Ectodermal cell (in vitro differentiated cells): ENCODE results near the gene GSTA5.
"Not testable (repeated sequence)": the region's sequence is repeated elsewhere in the genome, so short reads cannot be mapped to it uniquely, and the experiment has no call there.

Source experiments
- H3K27ac ChIP-seq: 2 replicates; pipeline ENCODE4 v1.7.0; 2013; ENCODE audit warnings: mild to moderate bottlenecking, low read depth, low read length; ENCODE audit not compliant: insufficient read depth, poor library complexity, severe bottlenecking
- H3K27me3 ChIP-seq: 2 replicates; pipeline ENCODE4 v1.7.0; 2013; ENCODE audit warnings: mild to moderate bottlenecking, low read length; ENCODE audit not compliant: insufficient read depth, control insufficient read depth, poor library complexity, severe bottlenecking
- H3K36me3 ChIP-seq: one replicate; pipeline ENCODE4 v1.7.0; 2013; ENCODE audit warnings: low read length; ENCODE audit not compliant: control insufficient read depth, insufficient read depth
- H3K4me1 ChIP-seq: one replicate; pipeline ENCODE4 v1.7.0; 2013; ENCODE audit warnings: low read length; ENCODE audit not compliant: control insufficient read depth, insufficient read depth
- H3K4me3 ChIP-seq: 2 replicates; pipeline ENCODE4 v1.7.0; 2013; ENCODE audit warnings: low read depth, low read length, control low read depth; ENCODE audit not compliant: insufficient read depth
- H3K9me3 ChIP-seq: 2 replicates; pipeline ENCODE4 v1.7.0; 2013; ENCODE audit warnings: mild to moderate bottlenecking, low read length, moderate library complexity; ENCODE audit not compliant: control insufficient read depth
- WGBS, 2 experiments: methylation state at CpG; one replicate each; pipeline ENCODE4 v1.1.7; 2013; ENCODE audit warnings: missing lambda C conversion rate in 2 of 2; 5-methylcytosine and 5-hydroxymethylcytosine counted together

Gene GSTA5

GRCh38 chr6:52839124-52840055 is 1.2 kb downstream of the GSTA5 start:
- Histone ChIP-seq H3K27me3 (no peaks in the 10 kb centered on the region), H3K4me3 (no peak overlapping the region), H3K9me3 (no peaks in the 10 kb centered on the region), H3K27ac (no peak overlapping the region), H3K36me3 (no peaks in the 10 kb centered on the region), H3K4me1 (no peaks in the 10 kb centered on the region)
- WGBS, 2 experiments: 70 to 73% methylated on average over 20 of the region's 20 CpGs

GRCh38 chr6:52834481-52834880 is 6.1 kb downstream of the GSTA5 start:
- WGBS, 2 experiments: 87 to 95% methylated on average over 1 of the region's 1 CpG
- no peaks in the 10 kb centered on the region for H3K9me3 ChIP-seq
- no peaks in the 10 kb centered on the region for H3K36me3 ChIP-seq
- H3K4me1 ChIP-seq: no peaks in the 10 kb centered on the region
- H3K27ac ChIP-seq: no peak overlapping the region
- H3K4me3 ChIP-seq: no peak overlapping the region
- H3K27me3 ChIP-seq: no peaks in the 10 kb centered on the region

- not testable (repeated sequence) for H3K36me3 ChIP-seq, H3K9me3 ChIP-seq
- 90 to 100% methylated on average over 2 of the region's 4 CpGs for WGBS, 2 experiments
These were observed 9.7 kb downstream of the GSTA5 start for GRCh38 chr6:52830869-52831268.

GRCh38 chr6:52829046-52829817 is 11.4 kb downstream of the GSTA5 start:
- WGBS, 2 experiments: 89 to 91% methylated on average over 37 of the region's 37 CpGs

More at GRCh38 chr6:52830869-52831268, 9.7 kb downstream of the GSTA5 start:
- H3K27me3 ChIP-seq, H3K4me1 ChIP-seq, H3K4me3 ChIP-seq, H3K27ac ChIP-seq: not testable (repeated sequence)

GRCh38 chr6:52828621-52829020 is 12.0 kb downstream of the GSTA5 start:
- H3K4me1 ChIP-seq, H3K27me3 ChIP-seq, H3K4me3 ChIP-seq, H3K9me3 ChIP-seq, H3K27ac ChIP-seq, H3K36me3 ChIP-seq: not testable (repeated sequence)
- WGBS, 2 experiments: 92 to 93% methylated on average over 4 of the region's 4 CpGs

More at GRCh38 chr6:52829046-52829817, 11.4 kb downstream of the GSTA5 start:
- no peaks in the 10 kb centered on the region for H3K36me3 ChIP-seq
- H3K4me1 ChIP-seq: no peaks in the 10 kb centered on the region
- H3K9me3 ChIP-seq: no peaks in the 10 kb centered on the region
- no peak overlapping the region for H3K27ac ChIP-seq
- H3K27me3 ChIP-seq: no peaks in the 10 kb centered on the region
- no peak overlapping the region for H3K4me3 ChIP-seq

- no CpG with 5 or more reads among the region's 1 CpG for WGBS, 2 experiments
- H3K9me3 ChIP-seq, H3K4me1 ChIP-seq, H3K4me3 ChIP-seq, H3K36me3 ChIP-seq, H3K27ac ChIP-seq, H3K27me3 ChIP-seq: not testable (repeated sequence)
These were observed 13.4 kb downstream of the GSTA5 start for GRCh38 chr6:52827073-52827783.

GRCh38 chr6:52826513-52826912 is 14.1 kb downstream of the GSTA5 start:
- no peaks in the 10 kb centered on the region for H3K9me3 ChIP-seq
- no peak overlapping the region for H3K27ac ChIP-seq
- no peaks in the 10 kb centered on the region for H3K4me1 ChIP-seq
- no peaks in the 10 kb centered on the region for H3K27me3 ChIP-seq
- no peak overlapping the region for H3K4me3 ChIP-seq
- WGBS, 2 experiments: 67 to 80% methylated on average over 1 of the region's 1 CpG
- no peaks in the 10 kb centered on the region for H3K36me3 ChIP-seq

- not testable (repeated sequence) for H3K27ac ChIP-seq, H3K27me3 ChIP-seq
- 84 to 93% methylated on average over 1 to 2 of the region's 4 CpGs for WGBS, 2 experiments
These were observed 14.6 kb downstream of the GSTA5 start for GRCh38 chr6:52825900-52826459.

GRCh38 chr6:52825270-52825793 is 15.3 kb downstream of the GSTA5 start:
- WGBS, 2 experiments: 94% methylated on average over 25 of the region's 25 CpGs
- H3K4me3 ChIP-seq, H3K36me3 ChIP-seq, H3K27me3 ChIP-seq, H3K9me3 ChIP-seq, H3K4me1 ChIP-seq, H3K27ac ChIP-seq: not testable (repeated sequence)

More at GRCh38 chr6:52825900-52826459, 14.6 kb downstream of the GSTA5 start:
- not testable (repeated sequence) for H3K9me3 ChIP-seq, H3K36me3 ChIP-seq, H3K4me1 ChIP-seq, H3K4me3 ChIP-seq
